A549 (cell line): ENCODE data around the gene EEF1AKMT1. TPM values are rescaled to one million over a fixed set of nuclear protein-coding genes. Genes with fewer than 3 reads are reported as not detected.

Experiments
- ATAC-seq, 2 experiments: fragments of 200-7000 bp in 1 of 2; fragments of >200 bp in 1 of 2; cut with Nextera tagmentation in 1 of 2; cut with Tn5 transposase in 1 of 2; 3 replicates each; pipeline versions ENCODE4 v1.8.0 to v1.9.1; 2018 to 2020; ENCODE audit warnings: mild to moderate bottlenecking in 1 of 2, moderate library complexity in 1 of 2
- CTCF ChIA-PET: fragments of 300-600 bp; sonication (Branson Sonifier 250); formaldehyde crosslinking; extraction: SDS; loops from one replicate; lab custom pipeline; 2021; ENCODE audit warnings: antibody characterized with exemption, inconsistent platforms; lab: Yijun Ruan, JAX
- POLR2A ChIA-PET: fragments of 350-600 bp; formaldehyde crosslinking; extraction: SDS; loops from one replicate; lab custom pipeline; 2021; ENCODE audit warnings: antibody characterized with exemption, inconsistent platforms; lab: Yijun Ruan, JAX
- DNase-seq, 2 experiments: peaks; one replicate each; pipeline versions ENCODE4 v3.0.0 to v3.0.0-alpha.2; 2011 to 2016; ENCODE audit warnings: low read depth in 1 of 2, low spot score in 1 of 2
- FAIRE-seq: peaks from 2 replicates; lab custom pipeline; 2011; peaks lifted over from hg19 to GRCh38; lab: Jason Lieb, UNC
- H3K27ac ChIP-seq, 2 experiments: fragments of >200 bp; sonication (Bioruptor Twin); formaldehyde crosslinking; 3 replicates each; pipeline ENCODE4 v1.5.1; 2016 to 2017
- H3K4me1 ChIP-seq: fragments of >200 bp; sonication (Bioruptor Twin); formaldehyde crosslinking; 3 replicates; pipeline ENCODE4 v1.6.1; 2016
- H3K4me2 ChIP-seq: fragments of >200 bp; sonication (Bioruptor Twin); formaldehyde crosslinking; 3 replicates; pipeline ENCODE4 v1.6.1; 2016
- H3K4me3 ChIP-seq: fragments of >200 bp; sonication (Bioruptor Twin); formaldehyde crosslinking; 3 replicates; pipeline ENCODE4 v1.5.1; 2016
- H3K9me3 ChIP-seq: fragments of >200 bp; sonication (Bioruptor Twin); formaldehyde crosslinking; 3 replicates; pipeline ENCODE4 v1.6.1; 2016
- BHLHE40 ChIP-seq: IDR thresholded peaks from 2 replicates; pipeline ENCODE4 v1.6.1; 2012; ENCODE audit warnings: low read depth, low read length, inconsistent platforms
- CBX8 ChIP-seq: fragments of 200-600 bp; sonication (generic); IDR thresholded peaks from 2 replicates; pipeline ENCODE4 v1.6.1; 2016
- FOSL2 ChIP-seq, 2 experiments: fragments of 450-650 bp in 1 of 2; fragments of >200 bp in 1 of 2; sonication (Bioruptor Twin) in 1 of 2; formaldehyde crosslinking; IDR thresholded peaks; 2 replicates each; pipeline versions ENCODE4 v1.5.0 to v1.6.1; 2016 to 2020; ENCODE audit warnings: mild to moderate bottlenecking in 1 of 2, moderate library complexity in 1 of 2
- HDAC2 ChIP-seq: fragments of 200-600 bp; sonication (generic); IDR thresholded peaks from 2 replicates; pipeline ENCODE4 v1.6.1; 2016
- POLR2A ChIP-seq: IDR thresholded peaks from 2 replicates; pipeline ENCODE4 v1.6.1; 2012; ENCODE audit warnings: mild to moderate bottlenecking, low read length
- RFX5 ChIP-seq: fragments of 450-650 bp; IDR thresholded peaks from 2 replicates; pipeline ENCODE4 v1.7.1; 2014; ENCODE audit warnings: antibody characterized with exemption, mild to moderate bottlenecking, moderate library complexity
- SMC3 ChIP-seq: fragments of >200 bp; sonication (Bioruptor Twin); formaldehyde crosslinking; IDR thresholded peaks from 3 replicates; pipeline ENCODE4 v1.6.1; 2018; ENCODE audit warnings: inconsistent platforms
- TP53 ChIP-seq: fragments of 250-450 bp; sonication (Bioruptor Pico); IDR thresholded peaks from 2 replicates; pipeline ENCODE4 v1.5.0; 2021; ENCODE audit warnings: mild to moderate bottlenecking, moderate library complexity
- ZSCAN20 ChIP-seq: fragments of 250-450 bp; sonication (Bioruptor Pico); IDR thresholded peaks from 2 replicates; pipeline ENCODE4 v1.8.0; 2022; ENCODE audit warnings: mild to moderate bottlenecking, moderate library complexity
- WGBS: methylation state at CpG from one replicate; pipeline ENCODE4 v1.1.6; 2017; ENCODE audit errors: missing lambda C conversion rate; 5-methylcytosine and 5-hydroxymethylcytosine counted together
- polyA plus RNA-seq, 4 experiments: library from polyadenylated mRNA; depleted of rRNA in 3 of 4; stranded (reverse); fragments of >200 nt; fragmentation: RNase III in 1 of 4; extraction: RNeasy Plus Mini Kit Qiagen cat#74134 plus additional on column Dnase treatment in 1 of 4; gene quantifications; 2 replicates in 3 of 4; 3 replicates in 1 of 4; pipeline ENCODE4 v1.2.3, GENCODE V29; 2011 to 2017
- TF ChIP-seq, protein P1 (sequence below): fragments of 200-600 bp; sonication (generic); IDR thresholded peaks from 2 replicates; pipeline ENCODE4 v1.6.1; 2016; ENCODE audit warnings: antibody characterized with exemption, mild to moderate bottlenecking, moderate library complexity
- TF ChIP-seq, protein P2 (sequence below): fragments of 150-350 bp; IDR thresholded peaks from 2 replicates; pipeline ENCODE4 v1.6.1; 2014; ENCODE audit warnings: low read depth, mild to moderate bottlenecking, low read length
- TF ChIP-seq, protein P3 (sequence below): fragments of >200 bp; sonication (Bioruptor Twin); formaldehyde crosslinking; IDR thresholded peaks from 3 replicates; pipeline ENCODE4 v1.5.1; 2016

Gene EEF1AKMT1
- polyA plus RNA-seq, 2 of the 4 experiments (the other 2 are of a cell fraction) = 8.1 to 10.0 TPM

DNA sequence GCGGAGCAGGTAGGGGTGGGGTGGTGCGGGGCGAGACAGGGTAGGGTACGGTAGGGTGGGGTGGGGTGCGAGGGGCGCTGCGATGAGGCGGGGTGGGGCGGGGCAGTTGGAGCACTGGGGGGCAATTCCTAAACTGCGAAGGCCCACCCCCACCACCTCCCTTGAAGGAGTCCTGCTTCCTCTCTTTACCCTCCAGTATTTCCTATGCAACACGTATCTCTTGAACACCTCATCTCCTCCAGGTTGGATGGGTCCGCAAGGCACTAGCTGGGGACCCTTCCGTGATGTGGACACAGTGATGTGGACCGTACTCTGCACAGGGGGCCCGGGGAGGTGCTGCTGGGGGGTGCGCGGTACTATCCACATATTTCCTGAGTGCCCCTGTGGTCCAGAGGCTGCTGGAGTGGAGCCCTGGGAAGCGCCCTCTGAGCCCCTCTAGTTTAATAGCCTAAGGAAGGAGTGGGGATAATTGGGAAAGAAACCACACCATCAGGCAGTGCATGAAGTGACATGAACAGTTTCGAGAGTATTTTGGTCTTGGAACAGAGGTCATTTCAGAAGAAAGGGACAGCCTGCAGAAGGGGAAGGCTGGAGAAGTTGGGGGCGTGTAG, 69.2 kb downstream of the EEF1AKMT1 start (continued):
- TF ChIP-seq FOSL2 (IDR thresholded peaks at IDR 0.05) (no peak), FOSL2 (CRISPR knock-in tag; IDR thresholded peaks at IDR 0.05) (no peak), ZSCAN20 (CRISPR knock-in tag) (no peak), RFX5 (no peak), TP53 (CRISPR knock-in tag) (no peak), CBX8 (no peak), SMC3 (no peak), HDAC2 (no peak)
- TF ChIP-seq, protein P1, sequence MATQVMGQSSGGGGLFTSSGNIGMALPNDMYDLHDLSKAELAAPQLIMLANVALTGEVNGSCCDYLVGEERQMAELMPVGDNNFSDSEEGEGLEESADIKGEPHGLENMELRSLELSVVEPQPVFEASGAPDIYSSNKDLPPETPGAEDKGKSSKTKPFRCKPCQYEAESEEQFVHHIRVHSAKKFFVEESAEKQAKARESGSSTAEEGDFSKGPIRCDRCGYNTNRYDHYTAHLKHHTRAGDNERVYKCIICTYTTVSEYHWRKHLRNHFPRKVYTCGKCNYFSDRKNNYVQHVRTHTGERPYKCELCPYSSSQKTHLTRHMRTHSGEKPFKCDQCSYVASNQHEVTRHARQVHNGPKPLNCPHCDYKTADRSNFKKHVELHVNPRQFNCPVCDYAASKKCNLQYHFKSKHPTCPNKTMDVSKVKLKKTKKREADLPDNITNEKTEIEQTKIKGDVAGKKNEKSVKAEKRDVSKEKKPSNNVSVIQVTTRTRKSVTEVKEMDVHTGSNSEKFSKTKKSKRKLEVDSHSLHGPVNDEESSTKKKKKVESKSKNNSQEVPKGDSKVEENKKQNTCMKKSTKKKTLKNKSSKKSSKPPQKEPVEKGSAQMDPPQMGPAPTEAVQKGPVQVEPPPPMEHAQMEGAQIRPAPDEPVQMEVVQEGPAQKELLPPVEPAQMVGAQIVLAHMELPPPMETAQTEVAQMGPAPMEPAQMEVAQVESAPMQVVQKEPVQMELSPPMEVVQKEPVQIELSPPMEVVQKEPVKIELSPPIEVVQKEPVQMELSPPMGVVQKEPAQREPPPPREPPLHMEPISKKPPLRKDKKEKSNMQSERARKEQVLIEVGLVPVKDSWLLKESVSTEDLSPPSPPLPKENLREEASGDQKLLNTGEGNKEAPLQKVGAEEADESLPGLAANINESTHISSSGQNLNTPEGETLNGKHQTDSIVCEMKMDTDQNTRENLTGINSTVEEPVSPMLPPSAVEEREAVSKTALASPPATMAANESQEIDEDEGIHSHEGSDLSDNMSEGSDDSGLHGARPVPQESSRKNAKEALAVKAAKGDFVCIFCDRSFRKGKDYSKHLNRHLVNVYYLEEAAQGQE = no peak
- TF ChIP-seq, protein P2, sequence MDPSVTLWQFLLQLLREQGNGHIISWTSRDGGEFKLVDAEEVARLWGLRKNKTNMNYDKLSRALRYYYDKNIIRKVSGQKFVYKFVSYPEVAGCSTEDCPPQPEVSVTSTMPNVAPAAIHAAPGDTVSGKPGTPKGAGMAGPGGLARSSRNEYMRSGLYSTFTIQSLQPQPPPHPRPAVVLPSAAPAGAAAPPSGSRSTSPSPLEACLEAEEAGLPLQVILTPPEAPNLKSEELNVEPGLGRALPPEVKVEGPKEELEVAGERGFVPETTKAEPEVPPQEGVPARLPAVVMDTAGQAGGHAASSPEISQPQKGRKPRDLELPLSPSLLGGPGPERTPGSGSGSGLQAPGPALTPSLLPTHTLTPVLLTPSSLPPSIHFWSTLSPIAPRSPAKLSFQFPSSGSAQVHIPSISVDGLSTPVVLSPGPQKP = no peak

DNA sequence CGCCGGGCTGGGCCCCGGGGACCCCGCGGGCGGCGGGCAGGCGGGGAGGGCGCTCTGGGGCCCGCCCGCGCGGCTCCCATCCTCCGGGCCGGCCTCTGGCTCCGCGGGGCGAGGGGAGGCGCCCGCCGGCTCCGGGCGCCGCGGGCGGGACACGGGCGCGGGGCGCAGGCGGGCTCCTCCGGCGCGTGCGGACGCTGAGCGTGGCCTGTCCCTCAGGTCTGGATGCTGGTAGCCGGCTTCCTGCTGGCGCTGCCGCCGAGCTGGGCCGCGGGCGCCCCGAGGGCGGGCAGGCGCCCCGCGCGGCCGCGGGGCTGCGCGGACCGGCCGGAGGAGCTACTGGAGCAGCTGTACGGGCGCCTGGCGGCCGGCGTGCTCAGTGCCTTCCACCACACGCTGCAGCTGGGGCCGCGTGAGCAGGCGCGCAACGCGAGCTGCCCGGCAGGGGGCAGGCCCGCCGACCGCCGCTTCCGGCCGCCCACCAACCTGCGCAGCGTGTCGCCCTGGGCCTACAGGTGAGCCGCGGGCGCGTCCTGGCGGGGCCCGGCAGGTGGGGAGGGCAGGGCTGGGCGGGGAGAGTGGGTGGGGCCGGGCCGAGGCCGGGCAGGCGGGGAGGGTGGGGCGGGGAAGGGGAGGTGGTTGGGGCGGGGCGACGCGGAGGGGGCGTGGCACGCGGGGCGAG, 69.8 kb downstream of the EEF1AKMT1 start:
- Histone ChIP-seq H3K27ac (peak overlapping the region; percentile 62 to 96; a peak in 5 of 6 replicates), H3K4me2 (peak overlapping the region; percentile 80; the same call in 2 of the 3 replicates), H3K9me3 (no peaks in the 10 kb centered on the region), H3K4me1 (peaks cover 10% of the 10 kb centered on the region), H3K4me3 (peak overlapping the region; percentile 63)
- POLR2A ChIA-PET = interaction anchor here (0.7 kb wide), 2 partner anchors 32 to 284 kb away, joined by 4 to 8 read pairs; no protein-coding TSS in a partner anchor
- ATAC-seq = peak; percentile 91 to 95
- DNase-seq = peak; percentile 70 to 75
- WGBS = no CpG with 5 or more reads among the region's 98 CpGs
- FAIRE-seq = no peak
- CTCF ChIA-PET = interaction anchor here (0.6 to 1.5 kb wide), 10 partner anchors 12 to 566 kb away, joined by 3 to 4 read pairs (median 3); no protein-coding TSS in a partner anchor
- TF ChIP-seq BHLHE40 = no peak
- TF ChIP-seq, protein P3, sequence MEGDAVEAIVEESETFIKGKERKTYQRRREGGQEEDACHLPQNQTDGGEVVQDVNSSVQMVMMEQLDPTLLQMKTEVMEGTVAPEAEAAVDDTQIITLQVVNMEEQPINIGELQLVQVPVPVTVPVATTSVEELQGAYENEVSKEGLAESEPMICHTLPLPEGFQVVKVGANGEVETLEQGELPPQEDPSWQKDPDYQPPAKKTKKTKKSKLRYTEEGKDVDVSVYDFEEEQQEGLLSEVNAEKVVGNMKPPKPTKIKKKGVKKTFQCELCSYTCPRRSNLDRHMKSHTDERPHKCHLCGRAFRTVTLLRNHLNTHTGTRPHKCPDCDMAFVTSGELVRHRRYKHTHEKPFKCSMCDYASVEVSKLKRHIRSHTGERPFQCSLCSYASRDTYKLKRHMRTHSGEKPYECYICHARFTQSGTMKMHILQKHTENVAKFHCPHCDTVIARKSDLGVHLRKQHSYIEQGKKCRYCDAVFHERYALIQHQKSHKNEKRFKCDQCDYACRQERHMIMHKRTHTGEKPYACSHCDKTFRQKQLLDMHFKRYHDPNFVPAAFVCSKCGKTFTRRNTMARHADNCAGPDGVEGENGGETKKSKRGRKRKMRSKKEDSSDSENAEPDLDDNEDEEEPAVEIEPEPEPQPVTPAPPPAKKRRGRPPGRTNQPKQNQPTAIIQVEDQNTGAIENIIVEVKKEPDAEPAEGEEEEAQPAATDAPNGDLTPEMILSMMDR = peak; percentile 19; the same call in 2 of the 3 replicates
- 0 out of 2 replicates have a peak, but pooled peaks have one; percentile 17 for TF ChIP-seq POLR2A
- TF ChIP-seq, protein P2 = no peak
